Measurements from ENCODE around the gene GNB2. TPM values are rescaled to one million over a fixed set of nuclear protein-coding genes. Genes with fewer than 3 reads are reported as not detected.

GNB2 gene
- total and polyA plus RNA-seq, 10 donors, result 104 to 342 (median 242) TPM

DNA sequence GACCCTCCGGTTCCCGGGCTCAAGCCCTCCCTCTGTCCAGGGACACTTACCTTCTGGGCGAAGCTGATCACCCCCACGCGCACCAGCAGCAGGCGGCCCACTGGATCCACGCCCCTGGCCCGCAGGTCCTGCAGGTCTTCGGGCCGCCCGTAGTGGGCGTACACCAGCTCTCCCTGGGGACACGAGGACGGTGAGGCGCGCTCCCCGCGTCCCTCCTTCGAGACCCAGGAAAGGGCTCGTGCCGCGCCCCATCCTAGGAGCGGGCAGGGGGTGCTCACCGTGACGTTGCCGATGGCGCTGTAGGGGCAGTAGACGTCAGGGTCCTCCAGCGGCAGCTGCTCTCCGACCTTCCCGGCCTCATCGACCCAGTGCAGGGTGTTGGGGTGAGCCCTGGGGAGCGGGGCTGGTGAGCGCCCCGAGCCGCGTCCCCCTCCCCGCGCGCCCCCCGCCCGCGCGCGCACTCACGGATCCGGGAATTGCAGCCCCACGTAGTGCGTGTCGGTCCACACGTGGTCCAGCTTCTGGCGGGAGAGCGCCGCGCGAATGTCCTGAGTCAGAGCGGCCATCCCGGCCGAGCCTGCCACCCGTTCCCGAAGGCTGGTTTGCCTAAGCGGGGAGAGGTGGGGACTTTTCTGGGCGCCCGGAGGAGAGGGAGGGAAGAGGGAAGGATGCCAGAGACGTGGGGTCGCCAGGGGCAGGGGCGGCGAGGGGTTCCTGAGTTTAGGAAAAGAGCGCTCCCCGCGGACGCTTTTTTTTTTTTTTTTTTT is 40.4 kb upstream of the GNB2 start:
- DNase-seq, result peak; percentile 88
- H3K36me3 ChIP-seq, result no peaks in the 10 kb centered on the region
- no peaks in the 10 kb centered on the region for H3K9me3 ChIP-seq
- peaks cover 0 to 20% (median 11%) of the 10 kb centered on the region in 6 donors for H3K4me1 ChIP-seq
- H3K27me3 ChIP-seq (replicated peaks in 1 of 7), result peaks cover 0 to 30% (median 8%) of the 10 kb centered on the region in 7 donors
- intact Hi-C loops (cut with DNase I; ENCODE audit: low total_unique reads), result no loop called here
- TF ChIP-seq, protein P1, sequence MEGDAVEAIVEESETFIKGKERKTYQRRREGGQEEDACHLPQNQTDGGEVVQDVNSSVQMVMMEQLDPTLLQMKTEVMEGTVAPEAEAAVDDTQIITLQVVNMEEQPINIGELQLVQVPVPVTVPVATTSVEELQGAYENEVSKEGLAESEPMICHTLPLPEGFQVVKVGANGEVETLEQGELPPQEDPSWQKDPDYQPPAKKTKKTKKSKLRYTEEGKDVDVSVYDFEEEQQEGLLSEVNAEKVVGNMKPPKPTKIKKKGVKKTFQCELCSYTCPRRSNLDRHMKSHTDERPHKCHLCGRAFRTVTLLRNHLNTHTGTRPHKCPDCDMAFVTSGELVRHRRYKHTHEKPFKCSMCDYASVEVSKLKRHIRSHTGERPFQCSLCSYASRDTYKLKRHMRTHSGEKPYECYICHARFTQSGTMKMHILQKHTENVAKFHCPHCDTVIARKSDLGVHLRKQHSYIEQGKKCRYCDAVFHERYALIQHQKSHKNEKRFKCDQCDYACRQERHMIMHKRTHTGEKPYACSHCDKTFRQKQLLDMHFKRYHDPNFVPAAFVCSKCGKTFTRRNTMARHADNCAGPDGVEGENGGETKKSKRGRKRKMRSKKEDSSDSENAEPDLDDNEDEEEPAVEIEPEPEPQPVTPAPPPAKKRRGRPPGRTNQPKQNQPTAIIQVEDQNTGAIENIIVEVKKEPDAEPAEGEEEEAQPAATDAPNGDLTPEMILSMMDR (IDR thresholded peaks at IDR 0.05 in 8 of 11, conservative IDR thresholded peaks at IDR 0.05 in 3 of 11), result peak in 8 of 11 experiments; percentile 14 to 55 (median 38)
- TF ChIP-seq POLR2AphosphoS5 (IDR thresholded peaks at IDR 0.05), result peak; percentile 48 to 67 (median 57)
- no peak for TF ChIP-seq POLR2A (IDR thresholded peaks at IDR 0.05)
- H3K4me3 ChIP-seq, result peak overlapping the region; percentile 50 to 89 (median 57)
- H3K27ac ChIP-seq, result peak overlapping the region in 5 of 8 donors; percentile 37 to 81 (median 57)
- WGBS, 5 donors, result 2 to 4% (median 3%) methylated on average over 26 to 72 of the region's 72 CpGs

DNA sequence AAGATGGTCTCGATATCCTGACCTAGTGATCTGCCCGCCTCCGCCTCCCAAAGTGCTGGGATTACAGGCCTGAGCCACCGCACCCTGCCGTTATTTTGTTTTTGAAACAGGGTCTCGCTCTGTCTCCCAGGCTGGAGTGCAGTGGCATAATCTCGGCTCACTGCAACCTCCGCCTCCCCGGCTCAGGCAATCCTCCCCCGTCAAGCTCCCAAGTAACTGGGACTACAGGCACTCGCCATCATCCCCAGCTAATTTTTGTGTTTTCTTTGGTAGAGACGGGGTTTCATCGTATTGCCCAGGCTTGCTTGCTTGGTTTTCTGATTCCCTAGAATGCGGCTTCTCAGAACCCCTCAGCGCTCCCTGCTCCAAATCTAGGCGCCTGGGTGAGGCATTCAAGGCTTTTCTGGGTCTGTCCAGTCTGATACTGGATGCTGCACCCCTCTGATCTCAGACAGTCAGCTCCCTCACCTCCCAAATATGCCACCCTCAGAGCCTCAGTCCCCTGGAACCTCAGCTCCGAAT is 33.5 kb upstream of the GNB2 start:
- no peak overlapping the region for H3K4me3 ChIP-seq
- peaks cover 0 to 4% (median 0%) of the 10 kb centered on the region in 6 donors for H3K4me1 ChIP-seq
- DNase-seq, result no peak
- TF ChIP-seq, protein P1 (IDR thresholded peaks at IDR 0.05 in 8 of 11, conservative IDR thresholded peaks at IDR 0.05 in 3 of 11), result no peak
- TF ChIP-seq POLR2A (IDR thresholded peaks at IDR 0.05) (no peak), POLR2AphosphoS5 (IDR thresholded peaks at IDR 0.05) (no peak)
- no peak overlapping the region for H3K27ac ChIP-seq
- WGBS, 5 donors, result 84 to 94% (median 88%) methylated on average over 17 of the region's 17 CpGs
- no peaks in the 10 kb centered on the region for H3K36me3 ChIP-seq
- intact Hi-C loops (cut with DNase I; ENCODE audit: low total_unique reads), result no loop called here
- H3K9me3 ChIP-seq, result no peaks in the 10 kb centered on the region
- H3K27me3 ChIP-seq (replicated peaks in 1 of 7), result peaks cover 0 to 30% (median 11%) of the 10 kb centered on the region in 7 donors

DNA sequence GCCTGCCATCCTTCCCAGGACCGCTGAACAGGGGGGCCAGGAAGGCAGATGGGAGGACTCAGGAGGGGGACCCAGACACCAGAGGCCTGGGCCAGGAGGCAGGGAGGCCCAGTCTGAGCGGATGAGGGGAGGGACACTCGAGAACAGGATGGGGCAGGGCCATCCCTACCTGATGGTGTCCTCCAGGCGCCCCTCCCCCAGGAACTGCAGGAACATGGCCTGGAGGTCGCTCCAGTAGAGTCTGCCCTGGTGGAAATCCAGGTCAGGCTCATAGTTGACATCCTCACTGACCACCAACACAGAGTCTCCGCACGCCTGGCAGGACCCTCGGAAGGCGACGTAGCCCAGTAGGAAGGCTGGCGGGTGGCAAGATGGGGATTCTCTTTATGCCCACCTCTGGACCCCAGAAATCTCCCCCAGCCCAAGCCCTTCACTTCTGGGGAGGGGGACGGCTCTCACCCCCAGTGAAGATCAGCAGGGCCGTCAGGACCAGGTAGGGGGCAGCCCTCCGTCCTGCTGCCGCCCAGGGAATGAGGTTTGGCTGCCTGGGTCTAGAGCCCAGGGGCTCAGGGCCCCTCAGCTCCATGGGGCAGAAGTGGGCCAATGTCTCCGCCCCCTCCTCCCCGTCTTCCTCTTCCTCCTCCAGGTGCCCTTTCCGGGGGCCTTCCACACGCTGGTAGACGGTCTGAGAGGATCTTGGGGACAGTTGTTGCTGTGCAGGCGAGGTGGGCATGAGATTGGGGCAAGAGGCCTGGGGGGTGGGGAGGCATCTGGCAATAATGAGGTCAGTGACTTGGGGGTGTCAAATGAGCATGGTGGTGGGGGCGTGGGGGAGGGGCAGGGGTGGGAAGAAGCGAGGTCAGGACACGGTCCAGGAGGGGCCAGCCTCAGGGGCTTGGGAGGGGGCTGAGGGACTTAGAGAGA is 32.8 kb upstream of the GNB2 start:
- no peaks in the 10 kb centered on the region for H3K9me3 ChIP-seq
- no peak overlapping the region for H3K27ac ChIP-seq
- peaks cover 0 to 30% (median 11%) of the 10 kb centered on the region in 7 donors for H3K27me3 ChIP-seq (replicated peaks in 1 of 7)
- WGBS, 5 donors, result 57 to 68% (median 61%) methylated on average over 20 to 24 of the region's 24 CpGs
- no peak for TF ChIP-seq POLR2A (IDR thresholded peaks at IDR 0.05)
- no peak for TF ChIP-seq POLR2AphosphoS5 (IDR thresholded peaks at IDR 0.05)
- TF ChIP-seq, protein P1 (IDR thresholded peaks at IDR 0.05 in 8 of 11, conservative IDR thresholded peaks at IDR 0.05 in 3 of 11), result no peak
- intact Hi-C loops (cut with DNase I; ENCODE audit: low total_unique reads), result no loop called here
- no peak overlapping the region for H3K4me3 ChIP-seq
- peaks cover 0 to 4% (median 0%) of the 10 kb centered on the region in 6 donors for H3K4me1 ChIP-seq
- no peak for DNase-seq
- no peaks in the 10 kb centered on the region for H3K36me3 ChIP-seq

Measured in spleen (tissue), 11 donors.